HCT116 (cell line): Measurements from ENCODE around the gene NHERF2. TPM values are rescaled to one million over a fixed set of nuclear protein-coding genes. Genes with fewer than 3 reads are reported as not detected.

Source experiments
- ATAC-seq: fragments of 200-7000 bp; cut with Tn5 transposase; 2 replicates; pipeline ENCODE4 v1.9.1; 2020; ENCODE audit warnings: mild to moderate bottlenecking, moderate library complexity
- Bru-seq: library from RNA; stranded (reverse); fragments of 400-500 nt; gene quantifications from one replicate; lab custom pipeline; 2021; lab: Mats Ljungman, UMichigan
- BruChase-seq, 2 experiments: library from RNA; stranded (reverse); fragments of 400-500 nt; gene quantifications; one replicate each; lab custom pipeline; 2021; lab: Mats Ljungman, UMichigan
- BruUV-seq: library from RNA; stranded (reverse); fragments of 400-500 nt; replicated peaks from 2 replicates; lab custom pipeline; 2021; lab: Mats Ljungman, UMichigan
- CTCF ChIA-PET: fragments of 300-600 bp; sonication (Branson Sonifier 250); formaldehyde crosslinking; loops from one replicate; lab custom pipeline; 2021; ENCODE audit warnings: antibody characterized with exemption; lab: Charles Lee
- POLR2A ChIA-PET: fragments of 300-600, 350-600 bp; sonication (Branson Sonifier 250); formaldehyde crosslinking; loops from one replicate; lab custom pipeline; 2021; ENCODE audit warnings: antibody characterized with exemption; lab: Charles Lee
- RAD21 ChIA-PET, 2 experiments: fragments of 300-600 bp; sonication (Branson Sonifier 250); formaldehyde crosslinking; loops; one replicate each; lab custom pipeline; 2023; ENCODE audit warnings: low total read pairs in 2 of 2; ENCODE audit not compliant: uncharacterized antibody in 2 of 2, unreplicated experiment in 2 of 2, low non-redundant PET in 1 of 2; lab: Charles Lee
- DNase-seq: peaks from one replicate; pipeline ENCODE4 v3.0.0-alpha.2; 2010; ENCODE audit warnings: low read depth, low spot score
- H2AFZ ChIP-seq: fragments of 200-600 bp; shearing (Covaris generic), sonication (generic); 2 replicates; pipeline ENCODE4 v1.6.1; 2017; ENCODE audit warnings: low read depth, mixed run types, mixed read lengths, antibody characterized with exemption, low read length; ENCODE audit not compliant: poor library complexity, severe bottlenecking
- H3K27ac ChIP-seq: 2 replicates; pipeline ENCODE4 v1.5.1; 2012; ENCODE audit warnings: low read depth, low read length
- H3K27me3 ChIP-seq: fragments of 200-600 bp; sonication (generic); 2 replicates; pipeline ENCODE4 v1.6.1; 2016; ENCODE audit warnings: mixed run types, low read length, mixed read lengths; ENCODE audit not compliant: insufficient read depth
- H3K36me3 ChIP-seq, 2 experiments: fragments of 200-500 bp in 1 of 2; fragments of 200-600 bp in 1 of 2; sonication (Bioruptor generic) in 1 of 2; sonication (generic) in 1 of 2; 2 replicates each; pipeline versions ENCODE4 v1.5.1 to v1.6.1; 2014 to 2016; ENCODE audit warnings: low read length in 2 of 2, inconsistent platforms in 1 of 2, mixed read lengths in 1 of 2, mixed run types in 1 of 2; ENCODE audit not compliant: insufficient read depth in 2 of 2, control insufficient read depth in 1 of 2
- H3K4me1 ChIP-seq, 2 experiments: fragments of 200-600 bp in 1 of 2; sonication (generic) in 1 of 2; 2 replicates each; pipeline versions ENCODE4 v1.5.1 to v1.6.1; 2012 to 2017; ENCODE audit warnings: low read length in 2 of 2, inconsistent platforms in 1 of 2, mild to moderate bottlenecking in 1 of 2, mixed read lengths in 1 of 2, mixed run types in 1 of 2, moderate library complexity in 1 of 2; ENCODE audit not compliant: insufficient read depth in 2 of 2, control insufficient read depth in 1 of 2
- H3K4me2 ChIP-seq: fragments of 200-600 bp; sonication (generic); 2 replicates; pipeline ENCODE4 v1.6.1; 2017; ENCODE audit warnings: mixed run types, low read length, mixed read lengths
- H3K4me3 ChIP-seq, 2 experiments: fragments of 200-600 bp in 1 of 2; sonication (generic) in 1 of 2; replicated peaks in 1 of 2; 2 replicates each; pipeline ENCODE4 v1.5.1; 2011 to 2016; ENCODE audit warnings: low read length in 2 of 2, control low read depth in 1 of 2, low read depth in 1 of 2, mild to moderate bottlenecking in 1 of 2, mixed read lengths in 1 of 2, mixed run types in 1 of 2
- H3K79me2 ChIP-seq: fragments of 200-600 bp; sonication (generic); 2 replicates; pipeline ENCODE4 v1.6.1; 2017; ENCODE audit warnings: mild to moderate bottlenecking, mixed run types, low read length, moderate library complexity, mixed read lengths; ENCODE audit not compliant: insufficient read depth
- H3K9ac ChIP-seq: fragments of 200-600 bp; sonication (generic); 2 replicates; pipeline ENCODE4 v1.6.1; 2016; ENCODE audit warnings: low read length, mixed read lengths
- H3K9me2 ChIP-seq: fragments of 200-600 bp; sonication (generic), shearing (Covaris generic); 2 replicates; pipeline ENCODE4 v1.6.1; 2017; ENCODE audit warnings: mixed run types, mild to moderate bottlenecking, moderate library complexity; ENCODE audit not compliant: insufficient read depth
- H3K9me3 ChIP-seq, 2 experiments: fragments of 200-500 bp in 1 of 2; fragments of 200-600 bp in 1 of 2; sonication (Bioruptor generic) in 1 of 2; sonication (generic) in 1 of 2; 2 replicates each; pipeline ENCODE4 v1.6.1; 2014 to 2017; ENCODE audit warnings: low read length in 2 of 2, mixed read lengths in 2 of 2, inconsistent platforms in 1 of 2, low read depth in 1 of 2, mild to moderate bottlenecking in 1 of 2, mixed run types in 1 of 2, moderate library complexity in 1 of 2; ENCODE audit not compliant: control insufficient read depth in 1 of 2, insufficient read depth in 1 of 2
- H4K20me1 ChIP-seq: fragments of 200-600 bp; sonication (generic), shearing (Covaris generic); 2 replicates; pipeline ENCODE4 v1.6.1; 2017; ENCODE audit warnings: mixed run types, mild to moderate bottlenecking, moderate library complexity; ENCODE audit not compliant: insufficient read depth
- POLR2AphosphoS5 ChIP-seq: IDR thresholded peaks from 2 replicates; pipeline ENCODE4 v1.6.1; 2011; ENCODE audit warnings: mild to moderate bottlenecking, low read depth, low read length, moderate library complexity
- intact Hi-C: fragments of 100-400 bp; cut with micrococcal nuclease; formaldehyde crosslinking; loops from 2 replicates; pipeline ENCODE4 v1.10.0; 2022
- long read RNA-seq: library from polyadenylated mRNA; unstranded; transcript quantifications from one replicate; pipeline ENCODE4 v2.0.0, GENCODE V29; 2021; ENCODE audit not compliant: unreplicated experiment
- polyA plus RNA-seq: library from polyadenylated mRNA; unstranded; fragments of >200 nt; gene quantifications from 2 replicates; pipeline ENCODE4 v1.2.1, GENCODE V29; 2012; ENCODE audit warnings: missing spikeins
- total RNA-seq: library from RNA; stranded (reverse); gene quantifications from one replicate; pipeline ENCODE4 v1.2.1, GENCODE V29; 2021; ENCODE audit not compliant: unreplicated experiment
- TF ChIP-seq, protein P1 (sequence below): IDR thresholded peaks from 2 replicates; pipeline ENCODE4 v1.6.1; 2012; ENCODE audit warnings: low read depth

The NHERF2 gene
- total RNA-seq = 58.4 TPM
- 45.9 and 52.4 TPM in 2 replicates for polyA plus RNA-seq
- Bru-seq, nascent RNA = percentile 41 among the genes with signal in this experiment
- percentile 53 among the genes with signal in this experiment for BruChase-seq, experiment 1, labeled RNA remaining after a 6-hour chase
- percentile 53 among the genes with signal in this experiment for BruChase-seq, experiment 2, labeled RNA remaining after a 2-hour chase
- long read RNA-seq, transcript SLC9A3R2-202 (7 exons, 1,564 nt) = minor isoform, 18 of 149 reads
- long read RNA-seq, transcript SLC9A3R2-201 (7 exons, 2,194 nt) = major isoform, 105 of 149 reads
- long read RNA-seq, partial matches to known transcripts = 11 of 149 reads
- long read RNA-seq, other reads (novel, unspliced or antisense) = 11 of 149 reads

DNA sequence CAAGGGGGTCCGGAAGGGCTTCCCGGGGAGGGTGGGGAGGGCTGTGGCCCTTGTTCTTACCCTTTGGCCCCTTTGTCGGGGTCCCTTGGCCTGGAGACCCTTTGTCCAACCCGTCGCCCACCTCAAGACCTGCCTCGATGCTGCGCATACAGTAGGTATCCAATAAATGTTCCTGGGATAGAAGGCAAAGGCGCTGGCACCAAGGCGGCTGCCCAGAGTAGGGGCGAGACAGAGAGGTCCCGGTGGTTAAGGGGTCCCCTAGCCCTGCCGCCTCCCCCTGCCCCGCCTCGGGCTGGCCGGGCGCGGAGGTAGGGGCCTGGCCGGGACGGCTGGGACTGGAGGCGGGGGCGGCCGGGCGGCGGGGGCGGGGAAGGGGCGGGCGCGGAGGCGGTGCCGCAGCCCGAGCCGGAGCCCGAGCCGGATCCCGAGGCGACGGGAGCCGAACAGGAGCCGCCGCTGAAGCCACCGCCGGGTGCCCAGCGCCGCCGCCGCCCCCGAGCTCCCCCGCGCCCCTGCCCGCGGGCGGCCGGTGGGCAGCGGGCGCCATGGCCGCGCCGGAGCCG, at the start of gene NHERF2:
TSS of gene NHERF2 (plus strand) at position 442 of the 563 bp plus-strand sequence. CDS start at position 546, 104 bp downstream.
- ATAC-seq (peak; percentile 46), DNase-seq (no peak)
- no TSS peak for BruUV-seq
- H3K9me3 ChIP-seq = no peaks in the 10 kb centered on the region
- no peaks in the 10 kb centered on the region for H4K20me1 ChIP-seq
- no peaks in the 10 kb centered on the region for H3K36me3 ChIP-seq
- H3K27me3 ChIP-seq = no peaks in the 10 kb centered on the region
- no peak within 1 kb of the TSS for H2AFZ ChIP-seq
- H3K4me2 ChIP-seq = peak within 1 kb of the TSS; percentile 99
- CTCF ChIA-PET = interaction anchor here (1.1 kb wide), 1 partner anchor 22 kb away, joined by 3 read pairs; no protein-coding TSS in a partner anchor
- RAD21 ChIA-PET = no interaction called here
- peak within 1 kb of the TSS; percentile 60 to 77 for H3K4me3 ChIP-seq
- no peaks in the 10 kb centered on the region for H3K9me2 ChIP-seq
- H3K79me2 ChIP-seq = peaks cover 17% of the 10 kb centered on the region; the same call in 1 of the 2 replicates
- peak within 1 kb of the TSS; percentile 76 for H3K9ac ChIP-seq
- POLR2A ChIA-PET = interaction anchor here (0.9 kb wide), 1 partner anchor 62 kb away, joined by 3 read pairs; the partner anchor contains the start of gene RPS2
- H3K4me1 ChIP-seq = peaks cover 29 to 50% of the 10 kb centered on the region in 2 experiments
- intact Hi-C loops = loop anchor here (10.0 kb wide), 1 partner anchor 228 kb away; the partner anchor contains the start of gene ECI1
- TF ChIP-seq, protein P1, sequence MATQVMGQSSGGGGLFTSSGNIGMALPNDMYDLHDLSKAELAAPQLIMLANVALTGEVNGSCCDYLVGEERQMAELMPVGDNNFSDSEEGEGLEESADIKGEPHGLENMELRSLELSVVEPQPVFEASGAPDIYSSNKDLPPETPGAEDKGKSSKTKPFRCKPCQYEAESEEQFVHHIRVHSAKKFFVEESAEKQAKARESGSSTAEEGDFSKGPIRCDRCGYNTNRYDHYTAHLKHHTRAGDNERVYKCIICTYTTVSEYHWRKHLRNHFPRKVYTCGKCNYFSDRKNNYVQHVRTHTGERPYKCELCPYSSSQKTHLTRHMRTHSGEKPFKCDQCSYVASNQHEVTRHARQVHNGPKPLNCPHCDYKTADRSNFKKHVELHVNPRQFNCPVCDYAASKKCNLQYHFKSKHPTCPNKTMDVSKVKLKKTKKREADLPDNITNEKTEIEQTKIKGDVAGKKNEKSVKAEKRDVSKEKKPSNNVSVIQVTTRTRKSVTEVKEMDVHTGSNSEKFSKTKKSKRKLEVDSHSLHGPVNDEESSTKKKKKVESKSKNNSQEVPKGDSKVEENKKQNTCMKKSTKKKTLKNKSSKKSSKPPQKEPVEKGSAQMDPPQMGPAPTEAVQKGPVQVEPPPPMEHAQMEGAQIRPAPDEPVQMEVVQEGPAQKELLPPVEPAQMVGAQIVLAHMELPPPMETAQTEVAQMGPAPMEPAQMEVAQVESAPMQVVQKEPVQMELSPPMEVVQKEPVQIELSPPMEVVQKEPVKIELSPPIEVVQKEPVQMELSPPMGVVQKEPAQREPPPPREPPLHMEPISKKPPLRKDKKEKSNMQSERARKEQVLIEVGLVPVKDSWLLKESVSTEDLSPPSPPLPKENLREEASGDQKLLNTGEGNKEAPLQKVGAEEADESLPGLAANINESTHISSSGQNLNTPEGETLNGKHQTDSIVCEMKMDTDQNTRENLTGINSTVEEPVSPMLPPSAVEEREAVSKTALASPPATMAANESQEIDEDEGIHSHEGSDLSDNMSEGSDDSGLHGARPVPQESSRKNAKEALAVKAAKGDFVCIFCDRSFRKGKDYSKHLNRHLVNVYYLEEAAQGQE = no peak
- TF ChIP-seq POLR2AphosphoS5 = peak; percentile 37
- H3K27ac ChIP-seq = peak within 1 kb of the TSS; percentile 72; the same call in 1 of the 2 replicates
